ENCODE results near the gene RIT2.

Gene RIT2

GRCh38 chr18:43078478-43079092, 36.9 kb downstream of the RIT2 start:
- Histone ChIP-seq H3K36me3 (ENCODE audit: control insufficient read depth, insufficient read depth, low read length) (no peaks in the 10 kb centered on the region), H3K4me1 (ENCODE audit: control insufficient read depth, insufficient read depth, low read length) (no peaks in the 10 kb centered on the region), H3K9ac (ENCODE audit: low read length) (no peak overlapping the region), H3K4me3 (ENCODE audit: low read length) (no peak overlapping the region), H3K27ac (ENCODE audit: low read depth, low read length) (no peak overlapping the region), H3K27me3 (ENCODE audit: control insufficient read depth, insufficient read depth, low read length) (no peaks in the 10 kb centered on the region)

GRCh38 chr18:43077510-43078308, 37.8 kb downstream of the RIT2 start:
- Histone ChIP-seq H3K9ac (ENCODE audit: low read length) (no peak overlapping the region), H3K4me1 (ENCODE audit: control insufficient read depth, insufficient read depth, low read length) (no peaks in the 10 kb centered on the region), H3K36me3 (ENCODE audit: control insufficient read depth, insufficient read depth, low read length) (no peaks in the 10 kb centered on the region), H3K27me3 (ENCODE audit: control insufficient read depth, insufficient read depth, low read length) (no peaks in the 10 kb centered on the region), H3K4me3 (ENCODE audit: low read length) (no peak overlapping the region), H3K27ac (ENCODE audit: low read depth, low read length) (no peak overlapping the region)

- no peaks in the 10 kb centered on the region for H3K36me3 ChIP-seq (ENCODE audit: control insufficient read depth, insufficient read depth, low read length)
These were observed 41.7 kb downstream of the RIT2 start for GRCh38 chr18:43073771-43074170.

GRCh38 chr18:43068781-43069180, 46.7 kb downstream of the RIT2 start:
- Histone ChIP-seq H3K36me3 (ENCODE audit: control insufficient read depth, insufficient read depth, low read length) (no peaks in the 10 kb centered on the region), H3K4me1 (ENCODE audit: control insufficient read depth, insufficient read depth, low read length) (no peaks in the 10 kb centered on the region), H3K27me3 (ENCODE audit: control insufficient read depth, insufficient read depth, low read length) (no peaks in the 10 kb centered on the region), H3K4me3 (ENCODE audit: low read length) (no peak overlapping the region), H3K9ac (ENCODE audit: low read length) (no peak overlapping the region), H3K27ac (ENCODE audit: low read depth, low read length) (no peak overlapping the region)

More at GRCh38 chr18:43073771-43074170, 41.7 kb downstream of the RIT2 start:
- Histone ChIP-seq H3K9ac (ENCODE audit: low read length) (no peak overlapping the region), H3K27ac (ENCODE audit: low read depth, low read length) (no peak overlapping the region), H3K27me3 (ENCODE audit: control insufficient read depth, insufficient read depth, low read length) (no peaks in the 10 kb centered on the region), H3K4me3 (ENCODE audit: low read length) (no peak overlapping the region), H3K4me1 (ENCODE audit: control insufficient read depth, insufficient read depth, low read length) (no peaks in the 10 kb centered on the region)

- no peak overlapping the region for H3K9ac ChIP-seq (ENCODE audit: low read length)
- H3K4me3 ChIP-seq (ENCODE audit: low read length) = no peak overlapping the region
- H3K4me1 ChIP-seq (ENCODE audit: control insufficient read depth, insufficient read depth, low read length) = no peaks in the 10 kb centered on the region
- H3K27ac ChIP-seq (ENCODE audit: low read depth, low read length) = no peak overlapping the region
- no peaks in the 10 kb centered on the region for H3K36me3 ChIP-seq (ENCODE audit: control insufficient read depth, insufficient read depth, low read length)
- no peaks in the 10 kb centered on the region for H3K27me3 ChIP-seq (ENCODE audit: control insufficient read depth, insufficient read depth, low read length)
These were observed 47.9 kb downstream of the RIT2 start for GRCh38 chr18:43067570-43067969.

- Histone ChIP-seq H3K27me3 (ENCODE audit: control insufficient read depth, insufficient read depth, low read length) (no peaks in the 10 kb centered on the region), H3K4me3 (ENCODE audit: low read length) (no peak overlapping the region), H3K4me1 (ENCODE audit: control insufficient read depth, insufficient read depth, low read length) (no peaks in the 10 kb centered on the region), H3K27ac (ENCODE audit: low read depth, low read length) (no peak overlapping the region), H3K9ac (ENCODE audit: low read length) (no peak overlapping the region), H3K36me3 (ENCODE audit: control insufficient read depth, insufficient read depth, low read length) (no peaks in the 10 kb centered on the region)
These were observed 53.7 kb downstream of the RIT2 start for GRCh38 chr18:43061816-43062215.

GRCh38 chr18:43061318-43061717, 54.2 kb downstream of the RIT2 start:
- no peak overlapping the region for H3K9ac ChIP-seq (ENCODE audit: low read length)
- H3K36me3 ChIP-seq (ENCODE audit: control insufficient read depth, insufficient read depth, low read length) = no peaks in the 10 kb centered on the region
- no peaks in the 10 kb centered on the region for H3K27me3 ChIP-seq (ENCODE audit: control insufficient read depth, insufficient read depth, low read length)
- no peaks in the 10 kb centered on the region for H3K4me1 ChIP-seq (ENCODE audit: control insufficient read depth, insufficient read depth, low read length)
- no peak overlapping the region for H3K4me3 ChIP-seq (ENCODE audit: low read length)
- H3K27ac ChIP-seq (ENCODE audit: low read depth, low read length) = no peak overlapping the region

- Histone ChIP-seq H3K27me3 (ENCODE audit: control insufficient read depth, insufficient read depth, low read length) (no peaks in the 10 kb centered on the region), H3K36me3 (ENCODE audit: control insufficient read depth, insufficient read depth, low read length) (no peaks in the 10 kb centered on the region), H3K4me3 (ENCODE audit: low read length) (no peak overlapping the region), H3K9ac (ENCODE audit: low read length) (no peak overlapping the region), H3K27ac (ENCODE audit: low read depth, low read length) (no peak overlapping the region), H3K4me1 (ENCODE audit: control insufficient read depth, insufficient read depth, low read length) (no peaks in the 10 kb centered on the region)
These were observed 55.5 kb downstream of the RIT2 start for GRCh38 chr18:43060020-43060419.

- Histone ChIP-seq H3K9ac (ENCODE audit: low read length) (no peak overlapping the region), H3K27ac (ENCODE audit: low read depth, low read length) (no peak overlapping the region), H3K4me1 (ENCODE audit: control insufficient read depth, insufficient read depth, low read length) (no peaks in the 10 kb centered on the region), H3K4me3 (ENCODE audit: low read length) (no peak overlapping the region), H3K27me3 (ENCODE audit: control insufficient read depth, insufficient read depth, low read length) (no peaks in the 10 kb centered on the region), H3K36me3 (ENCODE audit: control insufficient read depth, insufficient read depth, low read length) (no peaks in the 10 kb centered on the region)
These were observed 60.5 kb downstream of the RIT2 start for GRCh38 chr18:43054815-43055519.

GRCh38 chr18:43049021-43049420, 66.5 kb downstream of the RIT2 start:
- H3K36me3 ChIP-seq (ENCODE audit: control insufficient read depth, insufficient read depth, low read length) = no peaks in the 10 kb centered on the region
- H3K4me1 ChIP-seq (ENCODE audit: control insufficient read depth, insufficient read depth, low read length) = no peaks in the 10 kb centered on the region
- no peaks in the 10 kb centered on the region for H3K27me3 ChIP-seq (ENCODE audit: control insufficient read depth, insufficient read depth, low read length)
- H3K9ac ChIP-seq (ENCODE audit: low read length) = no peak overlapping the region
- no peak overlapping the region for H3K27ac ChIP-seq (ENCODE audit: low read depth, low read length)
- H3K4me3 ChIP-seq (ENCODE audit: low read length) = no peak overlapping the region

- no peaks in the 10 kb centered on the region for H3K27me3 ChIP-seq (ENCODE audit: control insufficient read depth, insufficient read depth, low read length)
- no peak overlapping the region for H3K27ac ChIP-seq (ENCODE audit: low read depth, low read length)
- H3K9ac ChIP-seq (ENCODE audit: low read length) = no peak overlapping the region
- no peaks in the 10 kb centered on the region for H3K36me3 ChIP-seq (ENCODE audit: control insufficient read depth, insufficient read depth, low read length)
- no peak overlapping the region for H3K4me3 ChIP-seq (ENCODE audit: low read length)
- no peaks in the 10 kb centered on the region for H3K4me1 ChIP-seq (ENCODE audit: control insufficient read depth, insufficient read depth, low read length)
These were observed 69.2 kb downstream of the RIT2 start for GRCh38 chr18:43046322-43046721.

GRCh38 chr18:43043626-43044025, 71.9 kb downstream of the RIT2 start:
- H3K9ac ChIP-seq (ENCODE audit: low read length) = no peak overlapping the region
- no peaks in the 10 kb centered on the region for H3K36me3 ChIP-seq (ENCODE audit: control insufficient read depth, insufficient read depth, low read length)
- no peak overlapping the region for H3K4me3 ChIP-seq (ENCODE audit: low read length)
- H3K27me3 ChIP-seq (ENCODE audit: control insufficient read depth, insufficient read depth, low read length) = no peaks in the 10 kb centered on the region
- H3K4me1 ChIP-seq (ENCODE audit: control insufficient read depth, insufficient read depth, low read length) = no peaks in the 10 kb centered on the region
- H3K27ac ChIP-seq (ENCODE audit: low read depth, low read length) = no peak overlapping the region

Data from rectal smooth muscle tissue (tissue), 1 donor.